K562 (cell line): ENCODE measurements around the gene NRSN2. TPM values are rescaled to one million over a fixed set of nuclear protein-coding genes. Genes with fewer than 3 reads are reported as not detected.

Source experiments
- ATF4 ChIP-seq: fragments of 450-650 bp; formaldehyde crosslinking; IDR thresholded peaks from 2 replicates; pipeline ENCODE4 v1.4.0; 2022; ENCODE audit warnings: mild to moderate bottlenecking, moderate library complexity
- CBFA2T3 ChIP-seq: fragments of 450-650 bp; IDR thresholded peaks from 2 replicates; pipeline ENCODE4 v1.6.1; 2017
- CGGBP1 ChIP-seq: fragments of 250-450 bp; sonication (Bioruptor Pico); IDR thresholded peaks from 2 replicates; pipeline ENCODE4 v1.9.0; 2021; ENCODE audit warnings: mild to moderate bottlenecking
- CREB3L1 ChIP-seq: fragments of 450-650 bp; IDR thresholded peaks from 2 replicates; pipeline ENCODE4 v1.6.1; 2014; ENCODE audit warnings: low read depth, mild to moderate bottlenecking, moderate library complexity, borderline replicate concordance
- FUS ChIP-seq: fragments of 200-400 bp; formaldehyde crosslinking; optimal IDR thresholded peaks from 2 replicates; pipeline ENCODE3; 2017; ENCODE audit warnings: low read depth, low read length
- MEF2D ChIP-seq: conservative IDR thresholded peaks from 2 replicates; pipeline ENCODE4 v1.6.1; 2016; ENCODE audit warnings: low read depth, missing genetic modification characterization, missing compliant biosample characterization
- MIER1 ChIP-seq: fragments of 450-650 bp; IDR thresholded peaks from 2 replicates; pipeline ENCODE4 v1.6.1; 2016; ENCODE audit warnings: antibody characterized with exemption, mild to moderate bottlenecking, low read depth
- NBN ChIP-seq: fragments of 450-650 bp; IDR thresholded peaks from 2 replicates; pipeline ENCODE4 v1.6.1; 2016; ENCODE audit warnings: low read depth, mild to moderate bottlenecking
- RCOR1 ChIP-seq, 2 experiments: IDR thresholded peaks; 2 replicates each; pipeline ENCODE4 v1.6.1; 2012; ENCODE audit warnings: low read depth in 2 of 2, low read length in 2 of 2, borderline replicate concordance in 1 of 2, improper control_type of control experiment in 1 of 2
- SRSF1 ChIP-seq: fragments of 200-400 bp; formaldehyde crosslinking; IDR thresholded peaks from 2 replicates; pipeline ENCODE4 v1.6.1; 2017; ENCODE audit warnings: mild to moderate bottlenecking, low read depth, low read length, moderate library complexity
- XRCC5 ChIP-seq: fragments of 200-400 bp; formaldehyde crosslinking; IDR thresholded peaks from 2 replicates; pipeline ENCODE4 v1.6.1; 2017; ENCODE audit warnings: low read depth, mild to moderate bottlenecking, low read length
- ZNF232 ChIP-seq: sonication (generic); formaldehyde crosslinking; IDR thresholded peaks from 2 replicates; pipeline ENCODE4 v1.8.0; 2022; ENCODE audit warnings: mild to moderate bottlenecking, missing genetic modification reagents
- polyA plus RNA-seq, 8 experiments: library from polyadenylated mRNA; depleted of rRNA in 4 of 8; stranded (reverse) in 5 of 8; unstranded in 3 of 8; fragments of >200 nt; fragmentation: Nextera tagmentation in 2 of 8; fragmentation: Illumina TruSeq in 1 of 8; extraction: Ambion mirVana in 2 of 8; extraction: Trizol in 1 of 8; gene quantifications; 2 replicates each; pipeline versions ENCODE4 v1.2.1 to v1.2.3, GENCODE V29; 2011 to 2014; ENCODE audit warnings: inconsistent platforms in 1 of 8, missing spikeins in 1 of 8
- total RNA-seq, 7 experiments: library from RNA; depleted of rRNA in 6 of 7; stranded (reverse); fragments of >200 nt in 6 of 7; fragmentation: Illumina TruSeq in 2 of 7; extraction: Trizol in 2 of 7; gene quantifications; 2 replicates each; pipeline versions ENCODE4 v1.2.1 to v1.2.3, GENCODE V29; 2011 to 2021; ENCODE audit warnings: low replicate concordance in 1 of 7
- TF ChIP-seq, protein P1 (sequence below): fragments of 250-450 bp; sonication (Bioruptor Pico); IDR thresholded peaks from 2 replicates; pipeline ENCODE4 v1.4.0; 2020; ENCODE audit warnings: mild to moderate bottlenecking
- TF ChIP-seq, protein P2 (sequence below): fragments of 250-450 bp; sonication (Bioruptor Pico); IDR thresholded peaks from 2 replicates; pipeline ENCODE4 v1.8.0; 2022; ENCODE audit warnings: moderate library complexity, mild to moderate bottlenecking, inconsistent platforms
- TF ChIP-seq, protein P3 (sequence below): sonication (generic); formaldehyde crosslinking; IDR thresholded peaks from 2 replicates; pipeline ENCODE4 v1.8.0; 2023; ENCODE audit warnings: missing genetic modification reagents, mild to moderate bottlenecking, borderline replicate concordance

The NRSN2 gene
- total and polyA plus RNA-seq, 9 of the 15 experiments (the other 6 are each of a cell fraction or from before 2014, with no cell fraction given), result 7.5 to 29.7 (median 11.1) TPM

- TF ChIP-seq, protein P1, sequence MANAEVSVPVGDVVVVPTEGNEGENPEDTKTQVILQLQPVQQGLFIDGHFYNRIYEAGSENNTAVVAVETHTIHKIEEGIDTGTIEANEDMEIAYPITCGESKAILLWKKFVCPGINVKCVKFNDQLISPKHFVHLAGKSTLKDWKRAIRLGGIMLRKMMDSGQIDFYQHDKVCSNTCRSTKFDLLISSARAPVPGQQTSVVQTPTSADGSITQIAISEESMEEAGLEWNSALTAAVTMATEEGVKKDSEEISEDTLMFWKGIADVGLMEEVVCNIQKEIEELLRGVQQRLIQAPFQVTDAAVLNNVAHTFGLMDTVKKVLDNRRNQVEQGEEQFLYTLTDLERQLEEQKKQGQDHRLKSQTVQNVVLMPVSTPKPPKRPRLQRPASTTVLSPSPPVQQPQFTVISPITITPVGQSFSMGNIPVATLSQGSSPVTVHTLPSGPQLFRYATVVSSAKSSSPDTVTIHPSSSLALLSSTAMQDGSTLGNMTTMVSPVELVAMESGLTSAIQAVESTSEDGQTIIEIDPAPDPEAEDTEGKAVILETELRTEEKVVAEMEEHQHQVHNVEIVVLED (CRISPR knock-in tag), result no peak
- TF ChIP-seq CBFA2T3 (peak; percentile 78), NBN (peak; percentile 82), CREB3L1 (peak; percentile 21; the same call in 1 of the 2 replicates), MIER1 (no peak), CGGBP1 (CRISPR knock-in tag) (no peak), SRSF1 (no peak), ATF4 (CRISPR knock-in tag) (peak; percentile 100), ZNF232 (CRISPR knock-in tag) (no peak), XRCC5 (no peak), MEF2D (tag) (0 out of 2 replicates have a peak, but pooled peaks have one; percentile 25), RCOR1 (IDR thresholded peaks at IDR 0.05; ENCODE audit: borderline replicate concordance in 1 of 2, low read depth in 2 of 2, low read length in 2 of 2) (peak in 1 of 2 experiments; percentile 75; a peak in 1 of 4 replicates), FUS (no peak)
- TF ChIP-seq, protein P2, sequence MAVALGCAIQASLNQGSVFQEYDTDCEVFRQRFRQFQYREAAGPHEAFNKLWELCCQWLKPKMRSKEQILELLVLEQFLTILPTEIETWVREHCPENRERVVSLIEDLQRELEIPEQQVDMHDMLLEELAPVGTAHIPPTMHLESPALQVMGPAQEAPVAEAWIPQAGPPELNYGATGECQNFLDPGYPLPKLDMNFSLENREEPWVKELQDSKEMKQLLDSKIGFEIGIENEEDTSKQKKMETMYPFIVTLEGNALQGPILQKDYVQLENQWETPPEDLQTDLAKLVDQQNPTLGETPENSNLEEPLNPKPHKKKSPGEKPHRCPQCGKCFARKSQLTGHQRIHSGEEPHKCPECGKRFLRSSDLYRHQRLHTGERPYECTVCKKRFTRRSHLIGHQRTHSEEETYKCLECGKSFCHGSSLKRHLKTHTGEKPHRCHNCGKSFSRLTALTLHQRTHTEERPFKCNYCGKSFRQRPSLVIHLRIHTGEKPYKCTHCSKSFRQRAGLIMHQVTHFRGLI, result no peak
- TF ChIP-seq, protein P3, sequence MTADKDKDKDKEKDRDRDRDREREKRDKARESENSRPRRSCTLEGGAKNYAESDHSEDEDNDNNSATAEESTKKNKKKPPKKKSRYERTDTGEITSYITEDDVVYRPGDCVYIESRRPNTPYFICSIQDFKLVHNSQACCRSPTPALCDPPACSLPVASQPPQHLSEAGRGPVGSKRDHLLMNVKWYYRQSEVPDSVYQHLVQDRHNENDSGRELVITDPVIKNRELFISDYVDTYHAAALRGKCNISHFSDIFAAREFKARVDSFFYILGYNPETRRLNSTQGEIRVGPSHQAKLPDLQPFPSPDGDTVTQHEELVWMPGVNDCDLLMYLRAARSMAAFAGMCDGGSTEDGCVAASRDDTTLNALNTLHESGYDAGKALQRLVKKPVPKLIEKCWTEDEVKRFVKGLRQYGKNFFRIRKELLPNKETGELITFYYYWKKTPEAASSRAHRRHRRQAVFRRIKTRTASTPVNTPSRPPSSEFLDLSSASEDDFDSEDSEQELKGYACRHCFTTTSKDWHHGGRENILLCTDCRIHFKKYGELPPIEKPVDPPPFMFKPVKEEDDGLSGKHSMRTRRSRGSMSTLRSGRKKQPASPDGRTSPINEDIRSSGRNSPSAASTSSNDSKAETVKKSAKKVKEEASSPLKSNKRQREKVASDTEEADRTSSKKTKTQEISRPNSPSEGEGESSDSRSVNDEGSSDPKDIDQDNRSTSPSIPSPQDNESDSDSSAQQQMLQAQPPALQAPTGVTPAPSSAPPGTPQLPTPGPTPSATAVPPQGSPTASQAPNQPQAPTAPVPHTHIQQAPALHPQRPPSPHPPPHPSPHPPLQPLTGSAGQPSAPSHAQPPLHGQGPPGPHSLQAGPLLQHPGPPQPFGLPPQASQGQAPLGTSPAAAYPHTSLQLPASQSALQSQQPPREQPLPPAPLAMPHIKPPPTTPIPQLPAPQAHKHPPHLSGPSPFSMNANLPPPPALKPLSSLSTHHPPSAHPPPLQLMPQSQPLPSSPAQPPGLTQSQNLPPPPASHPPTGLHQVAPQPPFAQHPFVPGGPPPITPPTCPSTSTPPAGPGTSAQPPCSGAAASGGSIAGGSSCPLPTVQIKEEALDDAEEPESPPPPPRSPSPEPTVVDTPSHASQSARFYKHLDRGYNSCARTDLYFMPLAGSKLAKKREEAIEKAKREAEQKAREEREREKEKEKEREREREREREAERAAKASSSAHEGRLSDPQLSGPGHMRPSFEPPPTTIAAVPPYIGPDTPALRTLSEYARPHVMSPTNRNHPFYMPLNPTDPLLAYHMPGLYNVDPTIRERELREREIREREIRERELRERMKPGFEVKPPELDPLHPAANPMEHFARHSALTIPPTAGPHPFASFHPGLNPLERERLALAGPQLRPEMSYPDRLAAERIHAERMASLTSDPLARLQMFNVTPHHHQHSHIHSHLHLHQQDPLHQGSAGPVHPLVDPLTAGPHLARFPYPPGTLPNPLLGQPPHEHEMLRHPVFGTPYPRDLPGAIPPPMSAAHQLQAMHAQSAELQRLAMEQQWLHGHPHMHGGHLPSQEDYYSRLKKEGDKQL (CRISPR knock-in tag), result no peak
Measured at GRCh38 chr20:380763-381580, 34.1 kb downstream of the NRSN2 start (continued).
